Nephron progenitor cell (in vitro differentiated cells): Measurements from ENCODE around the gene CEP70.

Experiments used
- DNase-seq: peaks from one replicate; pipeline ENCODE4 v3.0.0; 2021
- H3K27ac Mint-ChIP-seq: 2 replicates; pipeline ENCODE4 v1.8.0; 2021; ENCODE audit warnings: mild to moderate bottlenecking, moderate library complexity, mixed read lengths
- H3K27me3 Mint-ChIP-seq: 2 replicates; pipeline ENCODE4 v1.8.0; 2021; ENCODE audit warnings: mild to moderate bottlenecking, low read depth, mixed read lengths; ENCODE audit not compliant: poor library complexity
- H3K36me3 Mint-ChIP-seq: 2 replicates; pipeline ENCODE4 v1.8.0; 2021; ENCODE audit warnings: low read depth, mixed read lengths
- H3K4me1 Mint-ChIP-seq: 2 replicates; pipeline ENCODE4 v1.8.0; 2021; ENCODE audit warnings: mixed read lengths
- H3K4me3 Mint-ChIP-seq: 2 replicates; pipeline ENCODE4 v1.8.0; 2021; ENCODE audit warnings: mild to moderate bottlenecking, moderate library complexity, mixed read lengths
- H3K9me3 Mint-ChIP-seq: 2 replicates; pipeline ENCODE4 v1.8.0; 2021; ENCODE audit warnings: mild to moderate bottlenecking, moderate library complexity, mixed read lengths
- CTCF ChIP-seq: fragments of 200-600 bp; sonication (generic); IDR thresholded peaks from 2 replicates; pipeline ENCODE4 v1.5.0; 2021; ENCODE audit warnings: antibody characterized with exemption

Gene CEP70

GRCh38 chr3:138465925-138466324 is 128.1 kb downstream of the CEP70 start:
- no peak overlapping the region for H3K4me3 Mint-ChIP-seq
- H3K27ac Mint-ChIP-seq = no peak overlapping the region
- H3K27me3 Mint-ChIP-seq = peaks cover 24% of the 10 kb centered on the region
- no peaks in the 10 kb centered on the region for H3K9me3 Mint-ChIP-seq
- peaks cover 14% of the 10 kb centered on the region for H3K4me1 Mint-ChIP-seq
- no peak for TF ChIP-seq CTCF
- H3K36me3 Mint-ChIP-seq = no peaks in the 10 kb centered on the region
- no peak for DNase-seq

GRCh38 chr3:138465451-138465850 is 128.6 kb downstream of the CEP70 start:
- H3K27ac Mint-ChIP-seq = no peak overlapping the region
- TF ChIP-seq CTCF = no peak
- peaks cover 14% of the 10 kb centered on the region for H3K4me1 Mint-ChIP-seq
- H3K4me3 Mint-ChIP-seq = no peak overlapping the region
- H3K36me3 Mint-ChIP-seq = no peaks in the 10 kb centered on the region
- H3K27me3 Mint-ChIP-seq = peaks cover 24% of the 10 kb centered on the region
- no peaks in the 10 kb centered on the region for H3K9me3 Mint-ChIP-seq
- DNase-seq = no peak

- peaks cover 24% of the 10 kb centered on the region for H3K27me3 Mint-ChIP-seq
- TF ChIP-seq CTCF = no peak
- H3K36me3 Mint-ChIP-seq = no peaks in the 10 kb centered on the region
- H3K4me1 Mint-ChIP-seq = peaks cover 14% of the 10 kb centered on the region
- H3K9me3 Mint-ChIP-seq = no peaks in the 10 kb centered on the region
- no peak for DNase-seq
- no peak overlapping the region for H3K27ac Mint-ChIP-seq
- H3K4me3 Mint-ChIP-seq = no peak overlapping the region
These were observed 129.6 kb downstream of the CEP70 start for GRCh38 chr3:138464491-138464860.

GRCh38 chr3:138463724-138464490 is 130.2 kb downstream of the CEP70 start:
- TF ChIP-seq CTCF = no peak
- H3K27ac Mint-ChIP-seq = no peak overlapping the region
- DNase-seq = no peak
- peaks cover 14% of the 10 kb centered on the region for H3K4me1 Mint-ChIP-seq
- no peak overlapping the region for H3K4me3 Mint-ChIP-seq
- no peaks in the 10 kb centered on the region for H3K9me3 Mint-ChIP-seq
- H3K27me3 Mint-ChIP-seq = peaks cover 24% of the 10 kb centered on the region
- H3K36me3 Mint-ChIP-seq = no peaks in the 10 kb centered on the region

- Mint-ChIP-seq H3K4me1 (peaks cover 6% of the 10 kb centered on the region), H3K36me3 (no peaks in the 10 kb centered on the region), H3K27me3 (peaks cover 18% of the 10 kb centered on the region), H3K4me3 (no peak overlapping the region), H3K9me3 (no peaks in the 10 kb centered on the region), H3K27ac (no peak overlapping the region)
- DNase-seq = no peak
- TF ChIP-seq CTCF = no peak
These were observed 132.2 kb downstream of the CEP70 start for GRCh38 chr3:138461896-138462295.

- H3K36me3 Mint-ChIP-seq = no peaks in the 10 kb centered on the region
- no peak overlapping the region for H3K4me3 Mint-ChIP-seq
- no peak for TF ChIP-seq CTCF
- peaks cover 18% of the 10 kb centered on the region for H3K27me3 Mint-ChIP-seq
- H3K9me3 Mint-ChIP-seq = no peaks in the 10 kb centered on the region
- no peak for DNase-seq
- no peaks in the 10 kb centered on the region for H3K4me1 Mint-ChIP-seq
- H3K27ac Mint-ChIP-seq = no peak overlapping the region
These were observed 132.8 kb downstream of the CEP70 start for GRCh38 chr3:138461246-138461645.
